Left lung (tissue), 10 donors: Measurements from ENCODE around the gene SYCP2. TPM values are rescaled to one million over a fixed set of nuclear protein-coding genes. Genes with fewer than 3 reads are reported as not detected.

Experiments
- ATAC-seq: fragments of 200-7000 bp; cut with Tn5 transposase; one replicate; pipeline ENCODE4 v1.9.1; 2020; ENCODE audit warnings: moderate library complexity
- DNase-seq, 4 donors: peaks; one replicate each; pipeline ENCODE4 v3.0.0-alpha.2; 2013 to 2020
- H3K27ac ChIP-seq, 2 donors: fragments of 200-600 bp; sonication (generic) in 1 of 2; one replicate each; pipeline versions ENCODE4 v1.5.0 to v1.8.0; 2020 to 2021
- H3K27me3 ChIP-seq, 2 donors: fragments of 200-600 bp; sonication (generic) in 1 of 2; one replicate each; pipeline versions ENCODE4 v1.5.0 to v1.8.0; 2020 to 2021
- H3K36me3 ChIP-seq, 2 donors: fragments of 200-600 bp; sonication (generic) in 1 of 2; one replicate each; pipeline versions ENCODE4 v1.5.0 to v1.8.0; 2020 to 2021
- H3K4me1 ChIP-seq, 2 donors: fragments of 200-600 bp; one replicate each; pipeline ENCODE4 v1.8.0; 2021
- H3K4me3 ChIP-seq, 2 donors: fragments of 200-600 bp; sonication (generic) in 1 of 2; one replicate each; pipeline versions ENCODE4 v1.5.0 to v1.8.0; 2020 to 2021; ENCODE audit warnings: mild to moderate bottlenecking in 1 of 2
- H3K9me3 ChIP-seq, 2 donors: fragments of 200-600 bp; sonication (generic) in 1 of 2; one replicate each; pipeline versions ENCODE4 v1.5.0 to v1.8.0; 2020 to 2021
- intact Hi-C, 2 donors: fragments of 100-400 bp; cut with DNase I; formaldehyde crosslinking; loops; one replicate each; pipeline versions ENCODE4 v1.11.2 to v1.14.2; 2022
- polyA plus RNA-seq, 6 donors: library from polyadenylated mRNA; unstranded; fragments of 120-200 nt; gene quantifications; one replicate each; pipeline ENCODE4 v1.2.1, GENCODE V29; 2013; ENCODE audit not compliant: insufficient read length in 6 of 6
- total RNA-seq, 2 donors: library from RNA; stranded (reverse); fragmentation: NEBNext Ultra II Directional; extraction: Animal tissue kit (Norgen Biotek cat#: 25700); gene quantifications; one replicate each; pipeline ENCODE4 v1.2.1, GENCODE V29; 2021
- TF ChIP-seq, protein P1 (sequence below), 2 donors: fragments of 200-600 bp; sonication (generic) in 1 of 2; IDR thresholded peaks; one replicate each; pipeline versions ENCODE4 v1.5.0 to v1.8.0; 2021; ENCODE audit warnings: antibody characterized with exemption in 2 of 2
- donor health status: DM: no; HTN: yes; CAD: no.
- donor health status: DM: no; HTN: no; CAD: no.

The SYCP2 gene
- total and polyA plus RNA-seq, 8 donors = 1.8 to 12.0 (median 9.1) TPM

DNA sequence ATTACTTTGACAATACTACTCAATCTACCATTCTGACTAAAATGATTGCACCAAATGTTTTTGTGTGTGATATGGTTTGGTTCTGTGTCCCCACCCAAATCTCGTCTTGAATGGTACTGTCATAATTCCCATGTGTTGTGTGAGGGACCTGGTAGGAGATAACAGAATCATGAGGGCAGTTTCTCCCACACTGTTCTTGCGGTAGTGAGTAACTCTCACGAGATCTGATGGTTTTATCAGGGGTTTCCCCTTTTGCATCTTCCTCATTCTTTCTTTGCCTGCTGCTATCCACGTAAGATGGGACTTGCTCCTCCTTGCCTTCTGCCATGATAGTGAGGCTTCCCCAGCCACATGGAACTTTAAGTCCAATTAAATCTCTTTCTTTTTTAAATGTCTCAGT, 20.8 kb downstream of the SYCP2 start:
- no peaks in the 10 kb centered on the region for H3K27me3 ChIP-seq
- intact Hi-C loops = no loop called here
- ATAC-seq = no peak
- no peaks in the 10 kb centered on the region for H3K4me1 ChIP-seq
- TF ChIP-seq, protein P1, sequence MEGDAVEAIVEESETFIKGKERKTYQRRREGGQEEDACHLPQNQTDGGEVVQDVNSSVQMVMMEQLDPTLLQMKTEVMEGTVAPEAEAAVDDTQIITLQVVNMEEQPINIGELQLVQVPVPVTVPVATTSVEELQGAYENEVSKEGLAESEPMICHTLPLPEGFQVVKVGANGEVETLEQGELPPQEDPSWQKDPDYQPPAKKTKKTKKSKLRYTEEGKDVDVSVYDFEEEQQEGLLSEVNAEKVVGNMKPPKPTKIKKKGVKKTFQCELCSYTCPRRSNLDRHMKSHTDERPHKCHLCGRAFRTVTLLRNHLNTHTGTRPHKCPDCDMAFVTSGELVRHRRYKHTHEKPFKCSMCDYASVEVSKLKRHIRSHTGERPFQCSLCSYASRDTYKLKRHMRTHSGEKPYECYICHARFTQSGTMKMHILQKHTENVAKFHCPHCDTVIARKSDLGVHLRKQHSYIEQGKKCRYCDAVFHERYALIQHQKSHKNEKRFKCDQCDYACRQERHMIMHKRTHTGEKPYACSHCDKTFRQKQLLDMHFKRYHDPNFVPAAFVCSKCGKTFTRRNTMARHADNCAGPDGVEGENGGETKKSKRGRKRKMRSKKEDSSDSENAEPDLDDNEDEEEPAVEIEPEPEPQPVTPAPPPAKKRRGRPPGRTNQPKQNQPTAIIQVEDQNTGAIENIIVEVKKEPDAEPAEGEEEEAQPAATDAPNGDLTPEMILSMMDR (IDR thresholded peaks at IDR 0.05) = no peak
- no peak for DNase-seq
- no peaks in the 10 kb centered on the region for H3K36me3 ChIP-seq
- H3K27ac ChIP-seq = no peak overlapping the region
- no peak overlapping the region for H3K4me3 ChIP-seq
- no peaks in the 10 kb centered on the region for H3K9me3 ChIP-seq

DNA sequence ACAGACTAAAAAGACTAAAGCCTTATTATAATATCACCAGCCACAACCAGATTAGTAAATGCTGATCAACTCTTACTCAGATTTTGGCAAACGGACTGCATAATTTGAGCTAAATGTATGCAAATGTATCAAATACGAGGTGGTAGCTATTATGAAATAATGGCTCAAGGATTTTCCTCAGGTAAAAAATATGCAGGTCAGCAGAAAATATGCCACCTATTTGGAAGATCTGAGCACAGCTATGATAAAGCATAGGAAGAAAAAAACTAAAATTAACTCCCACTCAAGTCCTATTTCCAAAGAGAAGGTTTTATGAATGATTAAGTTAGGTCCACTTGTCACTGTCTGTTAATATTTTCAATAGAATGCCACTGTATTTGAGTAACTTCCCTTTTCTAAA, 22.4 kb downstream of the SYCP2 start:
- no peaks in the 10 kb centered on the region for H3K9me3 ChIP-seq
- TF ChIP-seq, protein P1 (IDR thresholded peaks at IDR 0.05) = no peak
- no peak overlapping the region for H3K27ac ChIP-seq
- no peak for DNase-seq
- no peaks in the 10 kb centered on the region for H3K27me3 ChIP-seq
- no peaks in the 10 kb centered on the region for H3K36me3 ChIP-seq
- no peaks in the 10 kb centered on the region for H3K4me1 ChIP-seq
- no peak overlapping the region for H3K4me3 ChIP-seq
- no peak for ATAC-seq
- intact Hi-C loops = no loop called here

DNA sequence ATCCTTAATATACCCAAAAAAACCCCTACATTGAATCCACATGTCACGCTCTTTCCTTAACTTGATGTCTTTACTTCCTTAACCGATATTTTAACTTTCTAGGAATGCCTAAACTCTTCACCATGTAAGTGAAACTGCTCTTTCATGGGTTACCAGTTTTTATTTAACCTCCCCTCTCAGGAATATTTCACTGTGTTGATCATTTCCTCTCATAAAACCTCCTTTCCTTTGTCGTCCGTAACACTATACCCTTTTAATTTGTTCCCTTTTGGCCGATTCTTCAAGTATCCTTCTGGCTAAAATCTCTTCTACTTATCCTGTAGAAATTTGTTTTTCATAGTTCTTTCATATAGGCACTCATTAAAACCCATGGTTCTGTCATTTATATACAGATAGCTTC, 24.6 kb downstream of the SYCP2 start:
- Histone ChIP-seq H3K27me3 (no peaks in the 10 kb centered on the region), H3K4me1 (no peaks in the 10 kb centered on the region), H3K36me3 (no peaks in the 10 kb centered on the region), H3K27ac (no peak overlapping the region), H3K4me3 (no peak overlapping the region), H3K9me3 (no peaks in the 10 kb centered on the region)
- TF ChIP-seq, protein P1 (IDR thresholded peaks at IDR 0.05) = no peak
- intact Hi-C loops = no loop called here
- DNase-seq = no peak
- ATAC-seq = no peak

DNA sequence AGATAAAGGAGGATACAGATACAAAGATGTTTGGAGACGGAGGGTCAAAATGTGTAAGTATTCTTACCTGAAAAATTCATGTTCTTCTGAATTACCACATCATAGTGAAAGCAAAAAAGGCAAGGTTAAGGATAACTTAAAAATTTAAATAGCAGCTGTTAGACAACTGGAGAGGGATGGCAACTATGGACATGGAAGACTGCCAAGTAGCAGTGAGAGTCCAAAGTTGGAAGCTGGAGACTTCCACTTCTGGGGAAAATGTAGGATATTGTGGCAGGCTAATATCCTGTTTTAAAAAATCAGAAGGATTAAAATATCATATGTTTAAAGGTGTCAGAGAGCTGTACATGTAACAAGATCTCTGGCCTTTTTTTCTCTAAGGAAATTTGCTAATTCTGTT, 29.8 kb downstream of the SYCP2 start:
- TF ChIP-seq, protein P1 (IDR thresholded peaks at IDR 0.05) = no peak
- intact Hi-C loops = no loop called here
- H3K27ac ChIP-seq = no peak overlapping the region
- H3K4me1 ChIP-seq = no peaks in the 10 kb centered on the region
- H3K9me3 ChIP-seq = no peaks in the 10 kb centered on the region
- peak in 2 of 4 donors; percentile 15 to 28 for DNase-seq
- H3K4me3 ChIP-seq = no peak overlapping the region
- H3K36me3 ChIP-seq = no peaks in the 10 kb centered on the region
- H3K27me3 ChIP-seq = no peaks in the 10 kb centered on the region
- ATAC-seq = no peak

DNA sequence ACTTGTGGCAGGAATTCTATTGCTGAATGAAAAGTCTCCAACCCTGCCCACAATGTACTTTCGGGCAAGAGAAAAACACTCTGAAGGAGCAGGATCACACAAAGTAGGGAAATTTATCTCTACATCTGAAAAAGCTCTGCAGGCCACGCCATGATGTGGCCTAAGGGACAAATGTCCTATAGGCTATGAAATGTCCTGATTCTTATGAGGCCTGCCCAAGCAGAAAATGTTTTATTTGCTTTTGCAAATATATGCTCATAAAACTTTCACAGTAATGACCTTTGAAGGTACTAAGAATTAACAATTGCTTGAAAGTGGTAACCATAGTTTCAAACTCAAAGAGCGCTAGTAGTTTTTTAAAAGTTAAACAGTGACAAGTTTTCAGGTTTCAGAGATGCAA, 31.0 kb downstream of the SYCP2 start:
- H3K4me3 ChIP-seq = no peak overlapping the region
- H3K36me3 ChIP-seq = no peaks in the 10 kb centered on the region
- H3K9me3 ChIP-seq = no peaks in the 10 kb centered on the region
- no peak overlapping the region for H3K27ac ChIP-seq
- ATAC-seq (no peak), DNase-seq (no peak)
- no peaks in the 10 kb centered on the region for H3K4me1 ChIP-seq
- TF ChIP-seq, protein P1 (IDR thresholded peaks at IDR 0.05) = no peak
- intact Hi-C loops = no loop called here
- H3K27me3 ChIP-seq = no peaks in the 10 kb centered on the region
